Neural cell (in vitro differentiated cells): ENCODE data around the gene RBM3. TPM values are rescaled to one million over a fixed set of nuclear protein-coding genes. Genes with fewer than 3 reads are reported as not detected.
"Not testable (repeated sequence)": the region's sequence is repeated elsewhere in the genome, so short reads cannot be mapped to it uniquely, and the experiment has no call there.

Experiments
- H2AFZ ChIP-seq: fragments of 200-600, 300-800 bp; sonication (generic), shearing (Covaris generic); 2 replicates; pipeline ENCODE4 v1.6.0; 2014; ENCODE audit warnings: low read depth, mild to moderate bottlenecking, antibody characterized with exemption, low read length, moderate library complexity
- H3F3A ChIP-seq: fragments of 200-600 bp; shearing (Covaris generic); 2 replicates; pipeline ENCODE4 v1.6.1; 2016; ENCODE audit warnings: mild to moderate bottlenecking, moderate library complexity, mixed read lengths, antibody characterized with exemption, low read length; ENCODE audit not compliant: insufficient read depth, poor library complexity, severe bottlenecking
- H3K27ac ChIP-seq: fragments of 200-600, 300-800 bp; sonication (generic), shearing (Covaris generic); 2 replicates; pipeline ENCODE4 v1.5.1; 2014; ENCODE audit warnings: mild to moderate bottlenecking, low read length, moderate library complexity
- H3K27me3 ChIP-seq: fragments of 300-800, 200-600 bp; sonication (generic), shearing (Covaris generic); 2 replicates; pipeline ENCODE4 v1.6.0; 2014; ENCODE audit warnings: mild to moderate bottlenecking, low read depth, low read length, moderate library complexity; ENCODE audit not compliant: insufficient read depth
- H3K36me3 ChIP-seq: fragments of 300-800, 200-600 bp; sonication (generic), shearing (Covaris generic); 2 replicates; pipeline ENCODE4 v1.5.1; 2014; ENCODE audit warnings: mild to moderate bottlenecking, antibody characterized with exemption, low read length, moderate library complexity; ENCODE audit not compliant: insufficient read depth
- H3K4me2 ChIP-seq: fragments of 300-800, 200-600 bp; sonication (generic), shearing (Covaris generic); 2 replicates; pipeline ENCODE4 v1.6.0; 2014; ENCODE audit warnings: mild to moderate bottlenecking, low read length
- H3K4me3 ChIP-seq: fragments of 300-800, 200-600 bp; sonication (generic), shearing (Covaris generic); 2 replicates; pipeline ENCODE4 v1.5.1; 2014; ENCODE audit warnings: mild to moderate bottlenecking, low read length, moderate library complexity
- H3K79me2 ChIP-seq: fragments of 200-600 bp; shearing (Covaris generic); replicated peaks from 2 replicates; pipeline ENCODE4 v1.6.0; 2014; ENCODE audit warnings: mild to moderate bottlenecking, low read length, moderate library complexity; ENCODE audit not compliant: insufficient read depth
- H3K9ac ChIP-seq: fragments of 300-800, 200-600 bp; sonication (generic), shearing (Covaris generic); 2 replicates; pipeline ENCODE4 v1.6.1; 2016; ENCODE audit warnings: mild to moderate bottlenecking, low read length, mixed read lengths
- H3K9me2 ChIP-seq: fragments of 200-600 bp; shearing (Covaris generic); 2 replicates; pipeline ENCODE4 v1.6.1; 2016; ENCODE audit warnings: mild to moderate bottlenecking, low read length, mixed read lengths; ENCODE audit not compliant: insufficient read depth
- H3K9me3 ChIP-seq: fragments of 200-600, 300-800 bp; sonication (generic), shearing (Covaris generic); 2 replicates; pipeline ENCODE4 v1.6.1; 2016; ENCODE audit warnings: mild to moderate bottlenecking, mixed run types, low read length, moderate library complexity, mixed read lengths
- H4K20me1 ChIP-seq: fragments of 200-600 bp; shearing (Covaris generic); 2 replicates; pipeline ENCODE4 v1.6.1; 2016; ENCODE audit warnings: mild to moderate bottlenecking, mixed run types; ENCODE audit not compliant: insufficient read depth
- CTCF ChIP-seq: fragments of 450-650 bp; IDR thresholded peaks from 2 replicates; pipeline ENCODE4 v1.5.1; 2014; ENCODE audit warnings: antibody characterized with exemption, mild to moderate bottlenecking, moderate library complexity; ENCODE audit not compliant: poor library complexity, severe bottlenecking
- EP300 ChIP-seq: fragments of 450-650 bp; conservative IDR thresholded peaks from 2 replicates; pipeline ENCODE4 v1.6.1; 2014; ENCODE audit warnings: antibody characterized with exemption, mild to moderate bottlenecking, moderate library complexity; ENCODE audit not compliant: poor library complexity, severe bottlenecking
- EZH2 ChIP-seq: fragments of 200-600, 300-800 bp; shearing (Covaris generic), sonication (generic); IDR thresholded peaks from 2 replicates; pipeline ENCODE4 v1.6.1; 2014; ENCODE audit warnings: antibody characterized with exemption, low read length, borderline replicate concordance, mild to moderate bottlenecking; ENCODE audit not compliant: insufficient read depth, poor library complexity, severe bottlenecking
- MXI1 ChIP-seq: fragments of 450-650 bp; conservative IDR thresholded peaks from 2 replicates; pipeline ENCODE4 v1.6.1; 2014; ENCODE audit warnings: antibody characterized with exemption, mild to moderate bottlenecking; ENCODE audit not compliant: poor library complexity, severe bottlenecking
- POLR2AphosphoS5 ChIP-seq: IDR thresholded peaks from 2 replicates; pipeline ENCODE4 v1.6.1; 2012
- RAD21 ChIP-seq: fragments of 450-650 bp; conservative IDR thresholded peaks from 2 replicates; pipeline ENCODE4 v1.6.1; 2014; ENCODE audit warnings: antibody characterized with exemption, mild to moderate bottlenecking, moderate library complexity
- REST ChIP-seq: IDR thresholded peaks from 2 replicates; pipeline ENCODE4 v1.6.1; 2012; ENCODE audit warnings: borderline replicate concordance
- SMC3 ChIP-seq: fragments of 450-650 bp; conservative IDR thresholded peaks from 2 replicates; pipeline ENCODE4 v1.6.1; 2014; ENCODE audit warnings: antibody characterized with exemption, mild to moderate bottlenecking, moderate library complexity; ENCODE audit not compliant: poor library complexity
- TAF1 ChIP-seq: IDR thresholded peaks from 2 replicates; pipeline ENCODE4 v1.6.1; 2012; ENCODE audit warnings: low read depth
- polyA minus RNA-seq: library from RNA; depleted of rRNA, polyadenylated mRNA; stranded (reverse); fragments of >200 nt; gene quantifications from 2 replicates; pipeline ENCODE4 v1.2.3, GENCODE V29; 2014
- polyA plus RNA-seq: library from polyadenylated mRNA; depleted of rRNA; stranded (reverse); fragments of >200 nt; gene quantifications from 2 replicates; pipeline ENCODE4 v1.2.3, GENCODE V29; 2014

Gene RBM3
- polyA plus RNA-seq (327 and 378 TPM in 2 replicates), polyA minus RNA-seq (144 and 147 TPM in 2 replicates)

GRCh38 chrX:48574270-48575266 lies at the start of gene RBM3:
TSS of gene RBM3 (plus strand) at chrX:48574484. CDS start at chrX:48575181, 697 bp downstream.
- Histone ChIP-seq H3K9me3 (no peaks in the 10 kb centered on the region), H3F3A (no peaks in the 10 kb centered on the region)

GRCh38 chrX:48525853-48526252 lies 48.4 kb upstream of the RBM3 start:
- H3K27ac ChIP-seq, H4K20me1 ChIP-seq, H3K4me3 ChIP-seq, H3K9me3 ChIP-seq, H3K36me3 ChIP-seq, H3K27me3 ChIP-seq, H3K9me2 ChIP-seq, H3K79me2 ChIP-seq, H3K4me2 ChIP-seq, H3F3A ChIP-seq, H2AFZ ChIP-seq, H3K9ac ChIP-seq: not testable (repeated sequence)

More at GRCh38 chrX:48574270-48575266, at the start of gene RBM3:
- peak within 1 kb of the TSS; percentile 56 for H2AFZ ChIP-seq
- peak within 1 kb of the TSS; percentile 97 for H3K27ac ChIP-seq
- H3K36me3 ChIP-seq: no peaks in the 10 kb centered on the region
- H3K79me2 ChIP-seq: peaks cover 9% of the 10 kb centered on the region
- H3K9ac ChIP-seq: peak within 1 kb of the TSS; percentile 96
- peak within 1 kb of the TSS; percentile 73 for H3K4me2 ChIP-seq
- no peaks in the 10 kb centered on the region for H4K20me1 ChIP-seq
- H3K4me3 ChIP-seq: peak within 1 kb of the TSS; percentile 87
- no peaks in the 10 kb centered on the region for H3K27me3 ChIP-seq
- TF ChIP-seq TAF1: peak; percentile 7
- TF ChIP-seq REST: no peak
- peak; percentile 14 for TF ChIP-seq SMC3
- TF ChIP-seq CTCF: peak; percentile 59
- peak; percentile 96 for TF ChIP-seq POLR2AphosphoS5
- TF ChIP-seq RAD21: peak; percentile 32
- TF ChIP-seq MXI1: peak; percentile 98
- peak; percentile 52 for TF ChIP-seq EP300
- TF ChIP-seq EZH2: no peak
- H3K9me2 ChIP-seq: no peaks in the 10 kb centered on the region
